Measurements from ENCODE around the gene RBMS3. TPM values are rescaled to one million over a fixed set of nuclear protein-coding genes. Genes with fewer than 3 reads are reported as not detected.

Gene RBMS3
- total and polyA plus RNA-seq, 4 donors, result 29.1 to 86.7 (median 58.1) TPM

- H3K4me3 ChIP-seq (ENCODE audit: low read depth, low read length), result no peak overlapping the region
- H3K27ac ChIP-seq (ENCODE audit: low read depth, low read length), result no peak overlapping the region
- no peaks in the 10 kb centered on the region for H3K9me3 ChIP-seq (ENCODE audit: control insufficient read depth, insufficient read depth, low read length)
- no peak for DNase-seq (ENCODE audit: low read depth in 4 of 6, low spot score in 6 of 6)
- no peaks in the 10 kb centered on the region for H3K4me1 ChIP-seq (ENCODE audit: control insufficient read depth, insufficient read depth, low read length)
- 83% methylated on average over 2 of the region's 4 CpGs for WGBS (ENCODE audit: insufficient coverage)
- H3K27me3 ChIP-seq (ENCODE audit: control insufficient read depth, insufficient read depth, low read length), result no peaks in the 10 kb centered on the region
- H3K36me3 ChIP-seq (ENCODE audit: control insufficient read depth, insufficient read depth, low read length), result no peaks in the 10 kb centered on the region
Observed at GRCh38 chr3:29532473-29532872, 251.6 kb downstream of the RBMS3 start.

- WGBS (ENCODE audit: insufficient coverage), result no CpG with 5 or more reads among the region's 3 CpGs
- DNase-seq (ENCODE audit: low read depth in 4 of 6, low spot score in 6 of 6), result no peak
- Histone ChIP-seq H3K4me1 (ENCODE audit: control insufficient read depth, insufficient read depth, low read length) (no peaks in the 10 kb centered on the region), H3K9me3 (ENCODE audit: control insufficient read depth, insufficient read depth, low read length) (no peaks in the 10 kb centered on the region), H3K27me3 (ENCODE audit: control insufficient read depth, insufficient read depth, low read length) (no peaks in the 10 kb centered on the region), H3K4me3 (ENCODE audit: low read depth, low read length) (no peak overlapping the region), H3K27ac (ENCODE audit: low read depth, low read length) (no peak overlapping the region), H3K36me3 (ENCODE audit: control insufficient read depth, insufficient read depth, low read length) (no peaks in the 10 kb centered on the region)
Observed at GRCh38 chr3:29534006-29534405, 253.1 kb downstream of the RBMS3 start.

- WGBS (ENCODE audit: insufficient coverage), result no CpG with 5 or more reads among the region's 4 CpGs
- H3K4me3 ChIP-seq (ENCODE audit: low read depth, low read length), result no peak overlapping the region
- H3K9me3 ChIP-seq (ENCODE audit: control insufficient read depth, insufficient read depth, low read length), result no peaks in the 10 kb centered on the region
- no peaks in the 10 kb centered on the region for H3K36me3 ChIP-seq (ENCODE audit: control insufficient read depth, insufficient read depth, low read length)
- no peak overlapping the region for H3K27ac ChIP-seq (ENCODE audit: low read depth, low read length)
- H3K27me3 ChIP-seq (ENCODE audit: control insufficient read depth, insufficient read depth, low read length), result no peaks in the 10 kb centered on the region
- DNase-seq (ENCODE audit: low read depth in 4 of 6, low spot score in 6 of 6), result peak in 1 of 6 donors; percentile 56
- H3K4me1 ChIP-seq (ENCODE audit: control insufficient read depth, insufficient read depth, low read length), result no peaks in the 10 kb centered on the region
Observed at GRCh38 chr3:29536016-29536758, 255.3 kb downstream of the RBMS3 start.

GRCh38 chr3:29537889-29538609, 257.2 kb downstream of the RBMS3 start:
- no peak overlapping the region for H3K27ac ChIP-seq (ENCODE audit: low read depth, low read length)
- no peak overlapping the region for H3K4me3 ChIP-seq (ENCODE audit: low read depth, low read length)
- no peaks in the 10 kb centered on the region for H3K27me3 ChIP-seq (ENCODE audit: control insufficient read depth, insufficient read depth, low read length)
- H3K9me3 ChIP-seq (ENCODE audit: control insufficient read depth, insufficient read depth, low read length), result no peaks in the 10 kb centered on the region
- H3K36me3 ChIP-seq (ENCODE audit: control insufficient read depth, insufficient read depth, low read length), result no peaks in the 10 kb centered on the region
- peak in 1 of 6 donors; percentile 66 for DNase-seq (ENCODE audit: low read depth in 4 of 6, low spot score in 6 of 6)
- no peaks in the 10 kb centered on the region for H3K4me1 ChIP-seq (ENCODE audit: control insufficient read depth, insufficient read depth, low read length)
- whole genome bisulfite sequencing (ENCODE audit: insufficient coverage), result no CpG with 5 or more reads among the region's 5 CpGs

GRCh38 chr3:29538610-29538958, 257.7 kb downstream of the RBMS3 start:
- no peaks in the 10 kb centered on the region for H3K27me3 ChIP-seq (ENCODE audit: control insufficient read depth, insufficient read depth, low read length)
- H3K27ac ChIP-seq (ENCODE audit: low read depth, low read length), result no peak overlapping the region
- H3K36me3 ChIP-seq (ENCODE audit: control insufficient read depth, insufficient read depth, low read length), result no peaks in the 10 kb centered on the region
- no CpG with 5 or more reads among the region's 2 CpGs for WGBS (ENCODE audit: insufficient coverage)
- H3K9me3 ChIP-seq (ENCODE audit: control insufficient read depth, insufficient read depth, low read length), result no peaks in the 10 kb centered on the region
- no peaks in the 10 kb centered on the region for H3K4me1 ChIP-seq (ENCODE audit: control insufficient read depth, insufficient read depth, low read length)
- no peak overlapping the region for H3K4me3 ChIP-seq (ENCODE audit: low read depth, low read length)
- DNase-seq (ENCODE audit: low read depth in 4 of 6, low spot score in 6 of 6), result no peak

GRCh38 chr3:29540544-29540943, 259.7 kb downstream of the RBMS3 start:
- Histone ChIP-seq H3K27ac (ENCODE audit: low read depth, low read length) (no peak overlapping the region), H3K27me3 (ENCODE audit: control insufficient read depth, insufficient read depth, low read length) (no peaks in the 10 kb centered on the region), H3K9me3 (ENCODE audit: control insufficient read depth, insufficient read depth, low read length) (no peaks in the 10 kb centered on the region), H3K4me1 (ENCODE audit: control insufficient read depth, insufficient read depth, low read length) (no peaks in the 10 kb centered on the region), H3K4me3 (ENCODE audit: low read depth, low read length) (no peak overlapping the region), H3K36me3 (ENCODE audit: control insufficient read depth, insufficient read depth, low read length) (no peaks in the 10 kb centered on the region)
- DNase-seq (ENCODE audit: low read depth in 4 of 6, low spot score in 6 of 6), result no peak
- WGBS (ENCODE audit: insufficient coverage), result 100% methylated on average over 1 of the region's 5 CpGs

GRCh38 chr3:29544701-29545363, 264.0 kb downstream of the RBMS3 start:
- Histone ChIP-seq H3K9me3 (ENCODE audit: control insufficient read depth, insufficient read depth, low read length) (no peaks in the 10 kb centered on the region), H3K27ac (ENCODE audit: low read depth, low read length) (no peak overlapping the region), H3K4me1 (ENCODE audit: control insufficient read depth, insufficient read depth, low read length) (no peaks in the 10 kb centered on the region), H3K36me3 (ENCODE audit: control insufficient read depth, insufficient read depth, low read length) (no peaks in the 10 kb centered on the region), H3K4me3 (ENCODE audit: low read depth, low read length) (no peak overlapping the region), H3K27me3 (ENCODE audit: control insufficient read depth, insufficient read depth, low read length) (no peaks in the 10 kb centered on the region)
- DNase-seq (ENCODE audit: low read depth in 4 of 6, low spot score in 6 of 6), result no peak
- WGBS (ENCODE audit: insufficient coverage), result no CpG with 5 or more reads among the region's 1 CpG

GRCh38 chr3:29545615-29546014, 264.7 kb downstream of the RBMS3 start:
- DNase-seq (ENCODE audit: low read depth in 4 of 6, low spot score in 6 of 6), result no peak
- Histone ChIP-seq H3K27me3 (ENCODE audit: control insufficient read depth, insufficient read depth, low read length) (no peaks in the 10 kb centered on the region), H3K9me3 (ENCODE audit: control insufficient read depth, insufficient read depth, low read length) (no peaks in the 10 kb centered on the region), H3K36me3 (ENCODE audit: control insufficient read depth, insufficient read depth, low read length) (no peaks in the 10 kb centered on the region), H3K4me3 (ENCODE audit: low read depth, low read length) (no peak overlapping the region), H3K27ac (ENCODE audit: low read depth, low read length) (no peak overlapping the region), H3K4me1 (ENCODE audit: control insufficient read depth, insufficient read depth, low read length) (no peaks in the 10 kb centered on the region)

- Histone ChIP-seq H3K27ac (ENCODE audit: low read depth, low read length) (no peak overlapping the region), H3K27me3 (ENCODE audit: control insufficient read depth, insufficient read depth, low read length) (no peaks in the 10 kb centered on the region), H3K9me3 (ENCODE audit: control insufficient read depth, insufficient read depth, low read length) (no peaks in the 10 kb centered on the region), H3K36me3 (ENCODE audit: control insufficient read depth, insufficient read depth, low read length) (no peaks in the 10 kb centered on the region), H3K4me3 (ENCODE audit: low read depth, low read length) (no peak overlapping the region), H3K4me1 (ENCODE audit: control insufficient read depth, insufficient read depth, low read length) (no peaks in the 10 kb centered on the region)
- DNase-seq (ENCODE audit: low read depth in 4 of 6, low spot score in 6 of 6), result no peak
- WGBS (ENCODE audit: insufficient coverage), result no CpG with 5 or more reads among the region's 3 CpGs
Observed at GRCh38 chr3:29552051-29552450, 271.2 kb downstream of the RBMS3 start.

Data from spinal cord (tissue), 10 donors.